Astrocyte of the cerebellum (primary cell): Measurements from ENCODE around the gene FBXO38.

ENCODE experiments used
- DNase-seq: peaks from one replicate; pipeline ENCODE4 v3.0.0-alpha.2; 2011; ENCODE audit warnings: low read depth
- H3K4me3 ChIP-seq: 2 replicates; pipeline ENCODE4 v1.5.1; 2011; ENCODE audit warnings: mild to moderate bottlenecking, low read depth, low read length, moderate library complexity
- CTCF ChIP-seq: IDR thresholded peaks from 2 replicates; pipeline ENCODE4 v1.5.1; 2012; ENCODE audit warnings: low read length, low read depth, moderate library complexity, mild to moderate bottlenecking; ENCODE audit errors: missing control alignments
- in situ Hi-C: cut with HindIII; loops from 2 replicates; pipeline ENCODE4 v1.10.0; 2017; ENCODE audit warnings: low sequenced_read_pairs

FBXO38 gene

GRCh38 chr5:148418511-148418910 is 34.8 kb downstream of the FBXO38 start:
- DNase-seq, result no peak
- no peak overlapping the region for H3K4me3 ChIP-seq
- TF ChIP-seq CTCF, result no peak
- in situ Hi-C loops, result no loop called here

GRCh38 chr5:148421661-148422060 is 37.9 kb downstream of the FBXO38 start:
- DNase-seq, result no peak
- no peak overlapping the region for H3K4me3 ChIP-seq
- TF ChIP-seq CTCF, result no peak
- in situ Hi-C loops, result no loop called here

- in situ Hi-C loops, result loop anchor here (25.0 kb wide), 1 partner anchor 686 kb away; no protein-coding TSS in a partner anchor
- TF ChIP-seq CTCF, result no peak
- H3K4me3 ChIP-seq, result no peak overlapping the region
- no peak for DNase-seq
These were observed 42.0 kb downstream of the FBXO38 start for GRCh38 chr5:148425808-148426207.

GRCh38 chr5:148426514-148426913 is 42.8 kb downstream of the FBXO38 start:
- no peak overlapping the region for H3K4me3 ChIP-seq
- in situ Hi-C loops, result loop anchor here (25.0 kb wide), 1 partner anchor 686 kb away; no protein-coding TSS in a partner anchor
- no peak for DNase-seq
- TF ChIP-seq CTCF, result no peak

GRCh38 chr5:148427370-148428042 is 43.7 kb downstream of the FBXO38 start:
- DNase-seq, result no peak

GRCh38 chr5:148428848-148429247 is 45.1 kb downstream of the FBXO38 start:
- in situ Hi-C loops, result loop anchor here (25.0 kb wide), 1 partner anchor 683 kb away; no protein-coding TSS in a partner anchor
- TF ChIP-seq CTCF, result no peak
- no peak overlapping the region for H3K4me3 ChIP-seq
- DNase-seq, result no peak

More at GRCh38 chr5:148427370-148428042, 43.7 kb downstream of the FBXO38 start:
- no peak for TF ChIP-seq CTCF
- no peak overlapping the region for H3K4me3 ChIP-seq
- in situ Hi-C loops, result loop anchor here (25.0 kb wide), 1 partner anchor 685 kb away; no protein-coding TSS in a partner anchor
